GM12874 (cell line): Measurements from ENCODE around the gene GAS7.

Source experiments
- TF ChIP-seq, protein P1 (sequence below): IDR thresholded peaks from 2 replicates; pipeline ENCODE4 v1.5.1; 2011; ENCODE audit warnings: low read depth, mild to moderate bottlenecking, control low read depth, low read length, moderate library complexity; ENCODE audit not compliant: insufficient read depth

Gene GAS7

DNA sequence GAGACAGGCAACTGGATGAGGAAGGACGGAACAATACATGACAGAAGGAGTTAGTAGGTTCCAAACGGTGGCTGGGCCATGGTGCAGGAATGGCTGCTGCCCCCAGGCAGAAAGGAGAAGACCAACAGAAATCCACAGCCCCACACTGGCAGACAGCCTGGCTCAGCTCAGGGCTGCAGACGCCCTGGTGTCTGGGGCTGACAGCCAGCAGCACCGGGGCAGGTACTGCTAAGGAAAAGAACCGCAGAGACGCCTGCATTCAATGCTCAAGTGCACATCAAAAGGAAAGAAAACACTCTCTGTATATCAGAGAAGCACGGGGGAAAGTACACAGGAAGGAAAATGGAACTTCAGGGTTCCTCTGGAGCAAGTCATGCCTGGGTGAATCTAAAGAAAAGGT lies 53.4 kb downstream of the GAS7 start:
- TF ChIP-seq, protein P1, sequence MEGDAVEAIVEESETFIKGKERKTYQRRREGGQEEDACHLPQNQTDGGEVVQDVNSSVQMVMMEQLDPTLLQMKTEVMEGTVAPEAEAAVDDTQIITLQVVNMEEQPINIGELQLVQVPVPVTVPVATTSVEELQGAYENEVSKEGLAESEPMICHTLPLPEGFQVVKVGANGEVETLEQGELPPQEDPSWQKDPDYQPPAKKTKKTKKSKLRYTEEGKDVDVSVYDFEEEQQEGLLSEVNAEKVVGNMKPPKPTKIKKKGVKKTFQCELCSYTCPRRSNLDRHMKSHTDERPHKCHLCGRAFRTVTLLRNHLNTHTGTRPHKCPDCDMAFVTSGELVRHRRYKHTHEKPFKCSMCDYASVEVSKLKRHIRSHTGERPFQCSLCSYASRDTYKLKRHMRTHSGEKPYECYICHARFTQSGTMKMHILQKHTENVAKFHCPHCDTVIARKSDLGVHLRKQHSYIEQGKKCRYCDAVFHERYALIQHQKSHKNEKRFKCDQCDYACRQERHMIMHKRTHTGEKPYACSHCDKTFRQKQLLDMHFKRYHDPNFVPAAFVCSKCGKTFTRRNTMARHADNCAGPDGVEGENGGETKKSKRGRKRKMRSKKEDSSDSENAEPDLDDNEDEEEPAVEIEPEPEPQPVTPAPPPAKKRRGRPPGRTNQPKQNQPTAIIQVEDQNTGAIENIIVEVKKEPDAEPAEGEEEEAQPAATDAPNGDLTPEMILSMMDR: no peak

DNA sequence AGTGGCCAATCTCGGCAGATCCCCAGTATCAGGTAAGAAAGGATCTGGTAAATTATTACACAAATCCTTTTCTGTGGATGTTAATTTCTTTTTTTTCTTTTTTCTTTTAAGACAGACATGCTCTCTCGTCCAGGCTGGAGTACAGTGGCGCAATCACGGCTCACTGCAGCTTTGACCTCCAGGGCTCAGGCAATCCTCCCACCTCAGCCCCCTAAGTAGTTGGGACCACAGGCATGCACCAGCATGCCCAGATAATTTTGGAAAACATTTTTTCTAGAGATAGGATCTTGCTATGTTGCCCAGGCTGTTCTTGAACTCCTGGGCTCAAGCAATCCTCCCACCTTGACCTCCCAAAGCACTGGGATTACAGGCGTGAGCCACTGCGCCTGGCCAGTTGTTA lies 54.0 kb downstream of the GAS7 start:
- TF ChIP-seq, protein P1: no peak

DNA sequence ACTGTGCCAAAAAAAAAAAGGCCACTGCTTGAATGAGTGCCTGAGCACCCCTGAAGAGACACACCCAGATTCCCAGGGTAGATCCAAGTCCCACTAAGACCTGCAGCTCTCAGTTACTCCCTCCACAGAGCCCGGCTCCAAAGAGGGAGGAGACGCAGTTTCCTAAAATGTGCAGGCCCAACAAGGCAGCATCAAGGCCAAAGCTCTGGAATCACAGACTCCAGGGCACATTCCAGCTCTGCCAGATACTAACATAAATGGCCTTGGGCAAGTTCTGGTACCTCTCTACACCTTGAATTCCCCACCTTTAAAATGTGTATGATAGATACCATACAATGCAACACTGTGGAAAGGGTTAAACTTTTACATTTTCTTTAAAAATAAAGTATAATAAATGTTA lies 57.0 kb downstream of the GAS7 start:
- TF ChIP-seq, protein P1: no peak

DNA sequence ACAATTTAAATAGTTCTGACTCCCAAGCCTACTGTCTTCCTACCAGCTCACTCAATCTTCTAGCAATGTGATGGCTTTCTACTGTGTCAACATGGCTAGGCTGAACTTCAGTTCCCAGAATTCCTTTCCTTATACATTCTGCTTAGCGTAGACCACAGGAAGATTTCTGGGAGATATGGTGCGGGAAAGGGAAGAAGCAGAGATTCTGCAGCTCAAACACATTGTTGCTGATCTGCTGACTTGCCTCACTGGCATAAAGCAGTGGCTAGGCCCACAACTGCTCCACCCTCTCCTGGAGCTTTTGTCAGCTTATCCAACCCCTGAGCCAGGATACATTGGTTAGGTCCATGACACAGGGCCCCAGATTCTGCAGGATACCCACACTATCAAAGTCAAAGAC lies 58.8 kb downstream of the GAS7 start:
- TF ChIP-seq, protein P1: no peak

DNA sequence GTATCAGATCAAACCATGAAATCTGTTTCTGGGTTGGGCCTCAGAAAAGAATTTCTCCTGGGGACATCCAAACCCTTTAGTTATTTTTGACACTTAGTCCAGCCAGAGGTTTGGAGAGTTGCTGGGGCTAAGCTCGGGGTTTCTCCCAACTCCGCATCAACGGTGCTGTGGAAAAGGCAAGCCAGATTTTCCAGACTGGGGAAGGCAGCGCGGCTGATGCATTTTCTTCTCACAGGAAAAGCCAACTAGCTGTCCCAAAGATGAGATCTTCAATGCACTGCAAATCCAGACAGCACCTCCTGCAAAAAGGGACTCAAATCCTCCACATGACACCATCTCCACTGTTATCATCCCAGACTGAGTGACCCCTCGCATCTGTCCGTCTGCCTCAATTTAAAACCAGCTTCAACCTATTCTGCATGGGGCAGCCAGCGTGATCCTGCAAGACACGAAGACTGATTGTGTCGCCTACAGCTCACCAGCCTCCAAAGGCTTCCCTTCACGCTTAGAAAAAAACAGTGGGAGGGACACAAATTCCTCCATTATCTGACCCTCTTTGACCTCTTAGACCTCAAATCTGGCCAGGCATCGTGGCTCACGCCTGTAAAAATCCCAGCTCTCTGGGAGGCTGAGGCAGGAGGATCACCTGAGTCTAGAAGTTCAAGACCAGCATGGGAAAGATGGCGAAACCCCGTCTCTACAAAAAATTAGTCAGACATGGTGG lies 62.0 kb downstream of the GAS7 start:
- TF ChIP-seq, protein P1: no peak

DNA sequence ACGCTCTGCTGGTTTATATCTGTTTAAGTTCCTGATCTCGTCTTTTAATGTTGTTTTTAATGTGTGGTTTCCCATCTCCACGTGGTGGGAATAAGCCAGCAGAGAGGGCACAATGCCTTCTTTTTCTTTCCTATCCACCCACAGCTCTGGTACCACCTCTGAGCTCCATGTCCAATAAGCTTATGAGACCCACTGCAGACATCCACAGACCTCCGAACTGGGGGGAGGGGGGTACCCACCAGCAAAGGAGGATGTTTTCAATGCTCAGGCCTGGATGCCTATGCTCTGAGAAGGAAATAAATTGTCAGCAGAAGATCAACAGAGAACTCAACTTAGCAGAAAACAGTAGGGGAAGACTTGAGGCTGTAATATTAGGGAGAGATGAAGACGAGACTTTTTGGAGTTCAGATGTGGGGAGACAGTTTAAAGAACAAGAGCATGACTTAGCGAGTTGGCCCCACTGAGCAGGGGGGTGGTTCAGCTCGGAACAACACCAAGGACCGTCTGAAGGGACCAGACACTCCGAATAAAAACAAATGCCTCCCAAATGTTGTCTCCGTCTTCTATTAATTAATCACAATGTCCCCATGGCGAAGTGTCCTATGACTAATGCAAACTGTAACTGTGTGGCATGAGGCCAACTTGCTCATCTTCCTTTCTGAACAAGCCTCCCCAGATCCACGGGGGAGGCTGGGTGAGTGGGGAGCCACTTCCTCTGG lies 62.7 kb downstream of the GAS7 start:
- TF ChIP-seq, protein P1: no peak

DNA sequence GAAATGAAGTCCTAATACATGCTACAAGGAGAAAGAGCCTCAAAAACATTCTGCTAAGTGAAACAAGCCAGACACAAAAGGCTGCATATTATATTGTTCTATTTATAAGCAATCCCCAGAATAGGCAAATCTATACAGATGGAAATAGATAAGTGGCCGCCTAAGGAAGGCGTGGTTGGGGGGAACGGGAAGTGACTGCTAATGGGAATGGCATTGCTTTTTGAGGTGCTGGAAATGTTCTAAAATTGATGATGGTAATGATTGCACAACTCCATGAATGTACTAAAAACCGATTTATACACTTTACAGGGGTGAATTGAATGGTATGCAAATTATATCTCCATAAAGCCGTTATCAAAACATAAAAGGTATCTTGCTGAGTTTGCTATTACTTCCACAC lies 67.7 kb downstream of the GAS7 start:
- TF ChIP-seq, protein P1: no peak
